Transverse colon (tissue), 4 donors: ENCODE data around the gene KCTD14. TPM values are rescaled to one million over a fixed set of nuclear protein-coding genes. Genes with fewer than 3 reads are reported as not detected.

ENCODE experiments used
- DNase-seq: peaks from one replicate; pipeline ENCODE4 v3.0.0-alpha.2; 2019
- H3K27ac ChIP-seq, 4 donors: fragments of 200-600 bp; sonication (generic); 2 replicates each; pipeline ENCODE4 v1.5.1; 2016 to 2018; ENCODE audit warnings: inconsistent platforms in 4 of 4
- H3K27me3 ChIP-seq: fragments of 200-600 bp; sonication (generic); 2 replicates; pipeline ENCODE4 v1.5.1; 2017; ENCODE audit warnings: inconsistent platforms
- H3K36me3 ChIP-seq, 4 donors: fragments of 200-600 bp; sonication (generic); 2 replicates each; pipeline ENCODE4 v1.5.1; 2017 to 2019; ENCODE audit warnings: inconsistent platforms in 4 of 4
- H3K4me1 ChIP-seq, 4 donors: fragments of 200-600 bp; sonication (generic); 2 replicates each; pipeline ENCODE4 v1.5.1; 2017 to 2020; ENCODE audit warnings: inconsistent platforms in 4 of 4
- H3K4me3 ChIP-seq, 4 donors: fragments of 200-600 bp; sonication (generic); 1 replicate in 1 of 4; 2 replicates in 3 of 4; pipeline versions ENCODE4 v1.5.1 to v1.6.1; 2017 to 2019; ENCODE audit warnings: inconsistent platforms in 4 of 4
- H3K9me3 ChIP-seq, 2 donors: fragments of 200-600 bp; sonication (generic); 2 replicates each; pipeline ENCODE4 v1.5.1; 2017 to 2019; ENCODE audit warnings: inconsistent platforms in 2 of 2
- CTCF ChIP-seq, 5 experiments: fragments of 200-600 bp in 3 of 5; fragments of 450-650 bp in 2 of 5; sonication (generic) in 3 of 5; IDR thresholded peaks; 1 replicate in 2 of 5; 2 replicates in 3 of 5; pipeline ENCODE4 v1.5.1; 2016 to 2017; ENCODE audit warnings: antibody characterized with exemption in 5 of 5, inconsistent platforms in 3 of 5, mild to moderate bottlenecking in 2 of 5, moderate library complexity in 1 of 5
- EP300 ChIP-seq: sonication (generic); formaldehyde crosslinking; IDR thresholded peaks from one replicate; pipeline ENCODE4 v1.6.1; 2017; ENCODE audit warnings: antibody characterized with exemption, low read depth
- POLR2A ChIP-seq: fragments of 450-650 bp; IDR thresholded peaks from one replicate; pipeline ENCODE4 v1.6.1; 2016; ENCODE audit warnings: antibody characterized with exemption, mild to moderate bottlenecking, moderate library complexity
- POLR2AphosphoS5 ChIP-seq, 3 donors: sonication (generic); formaldehyde crosslinking; IDR thresholded peaks; one replicate each; pipeline ENCODE4 v1.6.1; 2016; ENCODE audit warnings: antibody characterized with exemption in 3 of 3
- WGBS, 2 donors: methylation state at CpG; one replicate each; pipeline ENCODE4 v1.1.5; 2018; ENCODE audit warnings: low coverage in 1 of 2; 5-methylcytosine and 5-hydroxymethylcytosine counted together
- in situ Hi-C, 4 donors: fragments of 200-750 bp; cut with MboI; loops; one replicate each; pipeline versions ENCODE4 v1.15.0 to v1.15.1; 2017; ENCODE audit warnings: low sequenced_read_pairs in 3 of 4, low pct_ligation_motif_present in 1 of 4, low pct_unique_long_range_greater_than_20kb in 1 of 4
- intact Hi-C: fragments of 100-400 bp; cut with DNase I; formaldehyde crosslinking; loops from one replicate; pipeline ENCODE4 v1.15.1; 2023; ENCODE audit warnings: low total_unique reads
- total RNA-seq, 4 donors: library from RNA; depleted of rRNA; stranded (reverse); fragments of >200 nt; gene quantifications; one replicate each; pipeline ENCODE4 v1.1.0, GENCODE V29; 2016

KCTD14 gene
- total RNA-seq, 4 donors from 2014 or later = 1.2 to 8.6 (median 5.1) TPM

- Histone ChIP-seq H3K27me3 (no peaks in the 10 kb centered on the region), H3K36me3 (peaks cover 0 to 24% (median 2%) of the 10 kb centered on the region in 4 donors), H3K9me3 (no peaks in the 10 kb centered on the region), H3K27ac (no peak overlapping the region), H3K4me1 (peaks cover 0 to 5% (median 0%) of the 10 kb centered on the region in 4 donors), H3K4me3 (no peak overlapping the region)
- in situ Hi-C loops = no loop called here
- TF ChIP-seq CTCF (IDR thresholded peaks at IDR 0.05) (no peak), POLR2AphosphoS5 (IDR thresholded peaks at IDR 0.05) (no peak), POLR2A (no peak), EP300 (no peak)
- WGBS, 2 donors = 50 to 56% methylated on average over 1 to 2 of the region's 2 CpGs
- DNase-seq = no peak
- intact Hi-C loops = no loop called here
Measured at GRCh38 chr11:78069465-78069864, 46.4 kb upstream of the KCTD14 start.

- no peak overlapping the region for H3K27ac ChIP-seq
- H3K4me3 ChIP-seq = no peak overlapping the region
- no peaks in the 10 kb centered on the region for H3K9me3 ChIP-seq
- TF ChIP-seq POLR2A = no peak
- TF ChIP-seq CTCF (IDR thresholded peaks at IDR 0.05) = no peak
- no peak for TF ChIP-seq POLR2AphosphoS5 (IDR thresholded peaks at IDR 0.05)
- TF ChIP-seq EP300 = no peak
- in situ Hi-C loops = no loop called here
- intact Hi-C loops = no loop called here
- H3K36me3 ChIP-seq = peaks cover 0 to 24% (median 2%) of the 10 kb centered on the region in 4 donors
- H3K27me3 ChIP-seq = no peaks in the 10 kb centered on the region
- peaks cover 0 to 5% (median 0%) of the 10 kb centered on the region in 4 donors for H3K4me1 ChIP-seq
- no peak for DNase-seq
- WGBS, 2 donors = 93% methylated on average over 4 of the region's 4 CpGs; no CpG with 5 or more reads in 1 of the 2 donors
Measured at GRCh38 chr11:78067704-78068103, 44.6 kb upstream of the KCTD14 start.

GRCh38 chr11:78066471-78066870 lies 43.4 kb upstream of the KCTD14 start:
- Histone ChIP-seq H3K9me3 (no peaks in the 10 kb centered on the region), H3K4me1 (peaks cover 0 to 5% (median 0%) of the 10 kb centered on the region in 4 donors), H3K4me3 (no peak overlapping the region), H3K27me3 (no peaks in the 10 kb centered on the region), H3K36me3 (peaks cover 0 to 22% (median 0%) of the 10 kb centered on the region in 4 donors), H3K27ac (no peak overlapping the region)
- intact Hi-C loops (no loop called here), in situ Hi-C loops (no loop called here)
- no peak for DNase-seq
- 78 to 83% methylated on average over 2 of the region's 2 CpGs for WGBS, 2 donors
- no peak for TF ChIP-seq CTCF (IDR thresholded peaks at IDR 0.05)
- no peak for TF ChIP-seq POLR2AphosphoS5 (IDR thresholded peaks at IDR 0.05)
- no peak for TF ChIP-seq POLR2A
- TF ChIP-seq EP300 = no peak

- intact Hi-C loops (no loop called here), in situ Hi-C loops (no loop called here)
- 86 to 100% methylated on average over 1 to 2 of the region's 2 CpGs for WGBS, 2 donors
- H3K9me3 ChIP-seq = no peaks in the 10 kb centered on the region
- no peaks in the 10 kb centered on the region for H3K27me3 ChIP-seq
- DNase-seq = no peak
- no peak overlapping the region for H3K4me3 ChIP-seq
- H3K36me3 ChIP-seq = peaks cover 0 to 12% (median 0%) of the 10 kb centered on the region in 4 donors
- H3K27ac ChIP-seq = no peak overlapping the region
- H3K4me1 ChIP-seq = peaks cover 0 to 5% (median 0%) of the 10 kb centered on the region in 4 donors
- TF ChIP-seq EP300 = no peak
- no peak for TF ChIP-seq POLR2A
- TF ChIP-seq CTCF (IDR thresholded peaks at IDR 0.05) = no peak
- no peak for TF ChIP-seq POLR2AphosphoS5 (IDR thresholded peaks at IDR 0.05)
Measured at GRCh38 chr11:78065203-78065602, 42.1 kb upstream of the KCTD14 start.
